ENCODE measurements around the gene SBNO2. TPM values are rescaled to one million over a fixed set of nuclear protein-coding genes. Genes with fewer than 3 reads are reported as not detected.

The SBNO2 gene
- total and polyA plus RNA-seq, 2 of the 4 experiments (the other 2 are of a cell fraction), result 13.4 to 40.5 TPM

- no peak for ATAC-seq (ENCODE audit: low read depth)
- H4K5ac ChIP-seq (ENCODE audit: low read depth, low read length), result no peak overlapping the region
- H2BK120ac ChIP-seq (ENCODE audit: low read depth, low read length), result no peak overlapping the region
- CTCF ChIA-PET, result no interaction called here
- no peak overlapping the region for H2AK5ac ChIP-seq (ENCODE audit: low read depth, low read length)
- H2AFZ ChIP-seq (replicated peaks; ENCODE audit: low read length, poor library complexity), result no peak overlapping the region
- H3K79me1 ChIP-seq (ENCODE audit: low read depth in 1 of 2, low read length in 2 of 2), result peaks cover 5 to 57% of the 10 kb centered on the region in 2 experiments
- H4K20me1 ChIP-seq (ENCODE audit: insufficient read depth, low read length), result peaks cover 17% of the 10 kb centered on the region
- H3K27ac ChIP-seq (ENCODE audit: insufficient read depth, low read length), result no peak overlapping the region
- TF ChIP-seq CTCF (conservative IDR thresholded peaks at IDR 0.05; ENCODE audit: low read depth, low read length) (no peak), RAD21 (IDR thresholded peaks at IDR 0.05; ENCODE audit: low read length) (no peak), CEBPB (IDR thresholded peaks at IDR 0.05; ENCODE audit: low read depth, low read length) (no peak), CHD1 (IDR thresholded peaks at IDR 0.05; ENCODE audit: low read depth, low read length) (no peak), RFX5 (IDR thresholded peaks at IDR 0.05; ENCODE audit: low read depth, low read length) (no peak), MAZ (IDR thresholded peaks at IDR 0.05; ENCODE audit: borderline replicate concordance, low read depth, low read length) (no peak), SMC3 (IDR thresholded peaks at IDR 0.05; ENCODE audit: low read depth, low read length) (no peak), MAFK (IDR thresholded peaks at IDR 0.05; ENCODE audit: low read depth, low read length) (no peak), MXI1 (IDR thresholded peaks at IDR 0.05; ENCODE audit: borderline replicate concordance, low read depth, low read length) (no peak), ELK1 (IDR thresholded peaks at IDR 0.05; ENCODE audit: borderline replicate concordance, low read depth, low read length) (no peak), FOS (IDR thresholded peaks at IDR 0.05; ENCODE audit: low read depth, low read length) (no peak), NFE2L2 (IDR thresholded peaks at IDR 0.05; ENCODE audit: low read depth, low read length) (no peak), RCOR1 (IDR thresholded peaks at IDR 0.05; ENCODE audit: insufficient replicate concordance, low read length) (no peak), POLR2A (IDR thresholded peaks at IDR 0.05; ENCODE audit: low read depth, low read length) (no peak), BHLHE40 (IDR thresholded peaks at IDR 0.05; ENCODE audit: low read depth, low read length) (no peak)
- peaks cover 16% of the 10 kb centered on the region for H3K4me1 ChIP-seq (ENCODE audit: control insufficient read depth, insufficient read depth, low read length)
- H2BK15ac ChIP-seq (ENCODE audit: low read depth, low read length), result no peak overlapping the region
- H2BK20ac ChIP-seq (ENCODE audit: low read depth, low read length), result no peak overlapping the region
- no peak overlapping the region for H4K91ac ChIP-seq (ENCODE audit: insufficient read depth, low read depth, low read length)
- peaks cover 52% of the 10 kb centered on the region for H3K36me3 ChIP-seq (ENCODE audit: control insufficient read depth, insufficient read depth, low read length)
- H3K9me1 ChIP-seq (ENCODE audit: insufficient read depth, low read length), result no peaks in the 10 kb centered on the region; the same call in 1 of the 2 replicates
- no peak overlapping the region for H2BK5ac ChIP-seq (ENCODE audit: low read depth, low read length, poor library complexity, severe bottlenecking)
- H3K4me3 ChIP-seq (ENCODE audit: insufficient read depth, low read depth, low read length), result no peak overlapping the region
- no peak for DNase-seq
- WGBS, 2 experiments (ENCODE audit: extremely low coverage in 2 of 2, insufficient read length in 1 of 2), result 100% methylated on average over 2 of the region's 12 CpGs; no CpG with 5 or more reads in 1 of the 2 experiments
- no peak overlapping the region for H3K4me2 ChIP-seq (ENCODE audit: low read depth, low read length)
- intact Hi-C loops (cut with micrococcal nuclease), result no loop called here
- no peak overlapping the region for H3K14ac ChIP-seq (replicated peaks; ENCODE audit: low read depth, low read length)
- H3K4ac ChIP-seq (ENCODE audit: low read depth, low read length), result no peak overlapping the region
- dilution Hi-C loops (cut with HindIII; ENCODE audit: low sequenced_read_pairs, unreplicated experiment), result no loop called here
- H3K9ac ChIP-seq (ENCODE audit: low read depth, low read length), result no peak overlapping the region
- no peak overlapping the region for H2AK9ac ChIP-seq (replicated peaks; ENCODE audit: low read depth, low read length, poor library complexity)
- no peak overlapping the region for H3K23ac ChIP-seq (ENCODE audit: low read depth, low read length)
- in situ Hi-C loops (cut with MboI; ENCODE audit: low sequenced_read_pairs), result no loop called here
- H4K8ac ChIP-seq (ENCODE audit: low read depth in 2 of 2, low read length in 2 of 2), result no peak overlapping the region
- H3K18ac ChIP-seq (ENCODE audit: low read depth, low read length), result no peak overlapping the region
- no peaks in the 10 kb centered on the region for H3K9me3 ChIP-seq (ENCODE audit: control insufficient read depth, insufficient read depth, low read length)
- no peak overlapping the region for H3K56ac ChIP-seq (ENCODE audit: extremely low read depth, insufficient read depth, low read length)
- no TSS peak for BruUV-seq (replicated peaks)
- POLR2A ChIA-PET (ENCODE audit: unreplicated experiment), result no interaction called here
- no peaks in the 10 kb centered on the region for H3K27me3 ChIP-seq (ENCODE audit: control insufficient read depth, insufficient read depth, low read length)
These were observed 22.9 kb downstream of the SBNO2 start for GRCh38 chr19:1151037-1151724.

Measured in IMR-90 (cell line).